ENCODE results near the gene LTA4H. TPM values are rescaled to one million over a fixed set of nuclear protein-coding genes. Genes with fewer than 3 reads are reported as not detected.

LTA4H gene
- total RNA-seq, 1 donor from 2014 or later = 35.5 TPM

- intact Hi-C loops (cut with DNase I) = no loop called here
These were observed 5.1 kb upstream of the LTA4H start for GRCh38 chr12:96040305-96041133.

GRCh38 chr12:96039516-96039915 lies 4.1 kb upstream of the LTA4H start:
- no peak for DNase-seq (ENCODE audit: low spot score)
- intact Hi-C loops (cut with DNase I) = no loop called here

More at GRCh38 chr12:96040305-96041133, 5.1 kb upstream of the LTA4H start:
- DNase-seq (ENCODE audit: low spot score) = no peak

- intact Hi-C loops (cut with DNase I) = no loop called here
- no peak for DNase-seq (ENCODE audit: low spot score)
These were observed 1.5 kb upstream of the LTA4H start for GRCh38 chr12:96036765-96037455.

GRCh38 chr12:96034621-96035282 lies 635 bp downstream of the LTA4H start:
- intact Hi-C loops (cut with DNase I) = no loop called here
- no peak for DNase-seq (ENCODE audit: low spot score)

- intact Hi-C loops (cut with DNase I) = no loop called here
- no peak for DNase-seq (ENCODE audit: low spot score)
These were observed 1.6 kb downstream of the LTA4H start for GRCh38 chr12:96033549-96034389.

GRCh38 chr12:96029826-96030225 lies 5.6 kb downstream of the LTA4H start:
- no peak for DNase-seq (ENCODE audit: low spot score)
- intact Hi-C loops (cut with DNase I) = no loop called here

GRCh38 chr12:96028538-96028937 lies 6.8 kb downstream of the LTA4H start:
- DNase-seq (ENCODE audit: low spot score) = no peak
- intact Hi-C loops (cut with DNase I) = no loop called here

GRCh38 chr12:96026331-96026730 lies 9.1 kb downstream of the LTA4H start:
- no peak for DNase-seq (ENCODE audit: low spot score)
- intact Hi-C loops (cut with DNase I) = no loop called here

GRCh38 chr12:96025518-96025917 lies 9.9 kb downstream of the LTA4H start:
- intact Hi-C loops (cut with DNase I) = no loop called here
- no peak for DNase-seq (ENCODE audit: low spot score)

- intact Hi-C loops (cut with DNase I) = no loop called here
- no peak for DNase-seq (ENCODE audit: low spot score)
These were observed 14.9 kb downstream of the LTA4H start for GRCh38 chr12:96020314-96021003.

GRCh38 chr12:96015672-96016071 lies 19.7 kb downstream of the LTA4H start:
- intact Hi-C loops (cut with DNase I) = no loop called here
- no peak for DNase-seq (ENCODE audit: low spot score)

GRCh38 chr12:96014943-96015599 lies 20.3 kb downstream of the LTA4H start:
- DNase-seq (ENCODE audit: low spot score) = no peak
- intact Hi-C loops (cut with DNase I) = no loop called here

GRCh38 chr12:96007729-96008128 lies 27.7 kb downstream of the LTA4H start:
- intact Hi-C loops (cut with DNase I) = no loop called here
- no peak for DNase-seq (ENCODE audit: low spot score)

- DNase-seq (ENCODE audit: low spot score) = no peak
- intact Hi-C loops (cut with DNase I) = no loop called here
These were observed 28.7 kb downstream of the LTA4H start for GRCh38 chr12:96006727-96007126.

GRCh38 chr12:96000858-96001257 lies 34.5 kb downstream of the LTA4H start:
- intact Hi-C loops (cut with DNase I) = no loop called here
- no peak for DNase-seq (ENCODE audit: low spot score)

- no peak for DNase-seq (ENCODE audit: low spot score)
- intact Hi-C loops (cut with DNase I) = loop anchor here (2.0 to 10.0 kb wide), 2 partner anchors 81 to 175 kb away; no protein-coding TSS in a partner anchor
These were observed 35.9 kb downstream of the LTA4H start for GRCh38 chr12:95999484-95999883.

GRCh38 chr12:95998611-95999286 lies 36.6 kb downstream of the LTA4H start:
- intact Hi-C loops (cut with DNase I) = loop anchor here (2.0 to 10.0 kb wide), 2 partner anchors 80 to 174 kb away; no protein-coding TSS in a partner anchor
- no peak for DNase-seq (ENCODE audit: low spot score)

Measured in cardiac septum (tissue), 1 donor.